HT-29 (cell line): Measurements from ENCODE around the gene P2RY6. TPM values are rescaled to one million over a fixed set of nuclear protein-coding genes. Genes with fewer than 3 reads are reported as not detected.

Experiments used
- DNase-seq: peaks from one replicate; pipeline ENCODE4 v3.0.0-alpha.2; 2015; ENCODE audit warnings: low spot score
- total RNA-seq: library from RNA; depleted of rRNA; stranded (reverse); fragments of >200 nt; shearing (Covaris generic); gene quantifications from 2 replicates; pipeline ENCODE4 v1.2.3, GENCODE V29; 2014

Gene P2RY6
- total RNA-seq, 1 experiment from 2014 or later: not detected

GRCh38 chr11:73295241-73295995, 23.3 kb downstream of the P2RY6 start:
- DNase-seq: peak; percentile 91

- no peak for DNase-seq
Measured at GRCh38 chr11:73295996-73296318, 23.8 kb downstream of the P2RY6 start.

GRCh38 chr11:73296501-73297230, 24.5 kb downstream of the P2RY6 start:
- no peak for DNase-seq

- DNase-seq: no peak
Measured at GRCh38 chr11:73297231-73297590, 25.1 kb downstream of the P2RY6 start.

GRCh38 chr11:73297702-73298101, 25.6 kb downstream of the P2RY6 start:
- DNase-seq: no peak

GRCh38 chr11:73298233-73298632, 26.1 kb downstream of the P2RY6 start:
- DNase-seq: no peak

- no peak for DNase-seq
Measured at GRCh38 chr11:73299751-73300150, 27.6 kb downstream of the P2RY6 start.

GRCh38 chr11:73306069-73306841, 34.1 kb downstream of the P2RY6 start:
- no peak for DNase-seq

- DNase-seq: no peak
Measured at GRCh38 chr11:73306977-73307322, 34.8 kb downstream of the P2RY6 start.

- peak; percentile 100 for DNase-seq
Measured at GRCh38 chr11:73307323-73308002, 35.3 kb downstream of the P2RY6 start.

GRCh38 chr11:73308003-73308960, 36.1 kb downstream of the P2RY6 start, which contains the start of gene ARHGEF17:
ARHGEF17 (plus strand) TSS chr11:73308276; CDS start chr11:73308639, 363 bp downstream.
- peak; percentile 39 for DNase-seq

GRCh38 chr11:73308961-73309919, 37.1 kb downstream of the P2RY6 start:
- peak; percentile 95 for DNase-seq

GRCh38 chr11:73310076-73310475, 37.9 kb downstream of the P2RY6 start:
- no peak for DNase-seq

GRCh38 chr11:73310661-73311393, 38.7 kb downstream of the P2RY6 start:
- DNase-seq: no peak

- no peak for DNase-seq
Measured at GRCh38 chr11:73311394-73311869, 39.3 kb downstream of the P2RY6 start.

- DNase-seq: no peak
Measured at GRCh38 chr11:73312036-73312435, 39.9 kb downstream of the P2RY6 start.

- no peak for DNase-seq
Measured at GRCh38 chr11:73312851-73313327, 40.8 kb downstream of the P2RY6 start.

GRCh38 chr11:73313652-73314051, 41.5 kb downstream of the P2RY6 start:
- no peak for DNase-seq
